Measurements from ENCODE around the gene LLPH. TPM values are rescaled to one million over a fixed set of nuclear protein-coding genes. Genes with fewer than 3 reads are reported as not detected.

Gene LLPH
- total and polyA plus RNA-seq, 2 of the 13 experiments (the other 11 are each of a cell fraction or from before 2014, with no cell fraction given): 4.2 to 25.6 TPM

GRCh38 chr12:66132408-66132807 lies 1.9 kb upstream of the LLPH start (continued):
- TF ChIP-seq ZNF333 (CRISPR knock-in tag; IDR thresholded peaks at IDR 0.05; ENCODE audit: borderline replicate concordance): no peak

- Histone ChIP-seq H3K4me2 (ENCODE audit: low read depth, low read length) (peak overlapping the region; percentile 77), H3K27ac (ENCODE audit: extremely low read length, insufficient read depth, low read length) (peak overlapping the region; percentile 69), H3K36me3 (replicated peaks in 1 of 2; ENCODE audit: control insufficient read depth in 1 of 2, insufficient read depth in 2 of 2, low read length in 2 of 2) (peaks cover 4 to 18% of the 10 kb centered on the region in 2 experiments), H3K79me2 (ENCODE audit: insufficient read depth, low read length) (peaks cover 31% of the 10 kb centered on the region), H4K20me1 (ENCODE audit: insufficient read depth, low read length) (no peaks in the 10 kb centered on the region), H3K27me3 (ENCODE audit: control insufficient read depth in 1 of 2, insufficient read depth in 2 of 2, low read length in 2 of 2) (no peaks in the 10 kb centered on the region; a peak in 1 of 5 replicates), H2AFZ (ENCODE audit: low read length) (peak overlapping the region; percentile 97), H3K9me3 (ENCODE audit: low read length) (no peaks in the 10 kb centered on the region), H3K4me1 (ENCODE audit: insufficient read depth, low read length) (peaks cover 42% of the 10 kb centered on the region), H3K9ac (ENCODE audit: insufficient read depth, low read depth, low read length) (peak overlapping the region; percentile 89), H3K4me3 (replicated peaks in 1 of 3; ENCODE audit: insufficient read depth in 1 of 3, low read depth in 2 of 3, low read length in 3 of 3) (peak overlapping the region; percentile 91 to 97 (median 93))
- no peak for DNase-seq (ENCODE audit: low spot score)
- in situ Hi-C loops (cut with HindIII; ENCODE audit: extremely low pct_ligation_motif_present, low pct_unique_long_range_greater_than_20kb) (no loop called here), intact Hi-C loops (cut with micrococcal nuclease; ENCODE audit: unreplicated experiment) (loop anchor here (5.0 kb wide), 1 partner anchor 36 kb away; the partner anchor contains the start of gene TMBIM4)
- POLR2A ChIA-PET: interaction anchor here (0.9 to 2.2 kb wide), 6 partner anchors 8 to 103 kb away, joined by 3 to 33 read pairs (median 4); partner anchors contain the start of gene TMBIM4
- CTCF ChIA-PET (ENCODE audit: low intra/inter-chr PET ratio, low total read pairs): no interaction called here
- BruUV-seq (replicated peaks): TSS peak; percentile 86
- peak; percentile 17 for ATAC-seq
- WGBS (ENCODE audit: low lambda C conversion rate): 1% methylated on average over 11 of the region's 11 CpGs
- FAIRE-seq: no peak
- TF ChIP-seq PATZ1 (CRISPR knock-in tag; IDR thresholded peaks at IDR 0.05) (no peak), CERS6 (CRISPR knock-in tag; IDR thresholded peaks at IDR 0.05) (no peak), ZNF326 (CRISPR knock-in tag; IDR thresholded peaks at IDR 0.05; ENCODE audit: borderline replicate concordance) (no peak), ZNF615 (CRISPR knock-in tag; IDR thresholded peaks at IDR 0.05; ENCODE audit: borderline replicate concordance) (0 out of 2 replicates have a peak, but pooled peaks have one; percentile 19), ZNF646 (CRISPR knock-in tag; IDR thresholded peaks at IDR 0.05) (no peak), DR1 (CRISPR knock-in tag; IDR thresholded peaks at IDR 0.05) (no peak), ZNF772 (CRISPR knock-in tag; IDR thresholded peaks at IDR 0.05) (no peak), ZNF607 (CRISPR knock-in tag; IDR thresholded peaks at IDR 0.05; ENCODE audit: borderline replicate concordance) (0 out of 2 replicates have a peak, but pooled peaks have one; percentile 46), ZBTB14 (CRISPR knock-in tag; IDR thresholded peaks at IDR 0.05) (no peak), IKZF1 (IDR thresholded peaks at IDR 0.05) (no peak)
Measured at GRCh38 chr12:66131067-66131688, 628 bp upstream of the LLPH start.
